ENCODE results near the gene ALDH6A1.

The ALDH6A1 gene

GRCh38 chr14:74049876-74050495 lies 34.3 kb downstream of the ALDH6A1 start:
- no peak for DNase-seq (ENCODE audit: low spot score)

- DNase-seq (ENCODE audit: low spot score): no peak
Measured at GRCh38 chr14:74048281-74048680, 36.0 kb downstream of the ALDH6A1 start.

- DNase-seq (ENCODE audit: low spot score): no peak
Measured at GRCh38 chr14:74045522-74045921, 38.7 kb downstream of the ALDH6A1 start.

- no peak for DNase-seq (ENCODE audit: low spot score)
Measured at GRCh38 chr14:74042296-74042695, 42.0 kb downstream of the ALDH6A1 start.

- DNase-seq (ENCODE audit: low spot score): peak; percentile 70
Measured at GRCh38 chr14:74038020-74038859, 46.0 kb downstream of the ALDH6A1 start.

- DNase-seq (ENCODE audit: low spot score): no peak
Measured at GRCh38 chr14:74035556-74035955, 48.7 kb downstream of the ALDH6A1 start.

- DNase-seq (ENCODE audit: low spot score): no peak
Measured at GRCh38 chr14:74034572-74034971, 49.7 kb downstream of the ALDH6A1 start.

GRCh38 chr14:74029136-74029535 lies 55.1 kb downstream of the ALDH6A1 start:
- no peak for DNase-seq (ENCODE audit: low spot score)

GRCh38 chr14:74022346-74022745 lies 61.9 kb downstream of the ALDH6A1 start:
- no peak for DNase-seq (ENCODE audit: low spot score)

GRCh38 chr14:74019408-74020137 lies 64.7 kb downstream of the ALDH6A1 start:
- no peak for DNase-seq (ENCODE audit: low spot score)

- DNase-seq (ENCODE audit: low spot score): peak; percentile 84
Measured at GRCh38 chr14:74018586-74019407, 65.5 kb downstream of the ALDH6A1 start, which contains the start of the genes BBOF1 and ENTPD5. TSS of gene BBOF1 (plus strand) at chr14:74019349. CDS start at chr14:74019479, 130 bp downstream. TSS of gene ENTPD5 (minus strand) at chr14:74019288. CDS start at chr14:73988102, 31,186 bp downstream.

GRCh38 chr14:74018174-74018585 lies 66.1 kb downstream of the ALDH6A1 start:
- peak; percentile 32 for DNase-seq (ENCODE audit: low spot score)

- no peak for DNase-seq (ENCODE audit: low spot score)
Measured at GRCh38 chr14:74015963-74016362, 68.3 kb downstream of the ALDH6A1 start.

GRCh38 chr14:74015176-74015575 lies 69.1 kb downstream of the ALDH6A1 start:
- DNase-seq (ENCODE audit: low spot score): no peak

- DNase-seq (ENCODE audit: low spot score): no peak
Measured at GRCh38 chr14:74014299-74014698, 70.0 kb downstream of the ALDH6A1 start.

- DNase-seq (ENCODE audit: low spot score): no peak
Measured at GRCh38 chr14:74008843-74009499, 75.3 kb downstream of the ALDH6A1 start.

Measured in CD4-positive, alpha-beta T cell treated with Interleukin-2 at 100 ng/mL for 4 hours (primary cell).